Right cardiac atrium (tissue), 5 donors: ENCODE data around the gene TAS2R30. TPM values are rescaled to one million over a fixed set of nuclear protein-coding genes. Genes with fewer than 3 reads are reported as not detected.

ENCODE experiments used
- polyA plus RNA-seq: library from polyadenylated mRNA; stranded (reverse); fragments of 200-250 nt; gene quantifications from one replicate; pipeline ENCODE4 v1.2.3, GENCODE V29; 2013
- total RNA-seq, 4 donors: library from RNA; stranded (reverse); fragmentation: NEBNext Ultra II Directional; extraction: Animal tissue kit (Norgen Biotek cat#: 25700); gene quantifications; one replicate each; pipeline ENCODE4 v1.2.1, GENCODE V29; 2021
- donor health status: healthy with polysubstance abuse.
- donor health status: DM: no; HTN: yes; CAD: no.
- donor health status: DM: no; HTN: no; CAD: no.
- donor health status: DM: no; HTN: yes; CAD: no; lungs with severe emphysema.
- donor health status: DM: yes; HTN: yes; CAD: no.

The TAS2R30 gene
- total and polyA plus RNA-seq, 5 donors, result 0.25 to 1.6 (median 0.94) TPM

Other genes starting within 250 kb of the TAS2R30 start
- gene TAS2R13, start 225.1 kb downstream of the TAS2R30 start, total RNA-seq, result 1 to 10 TPM in 1 of 4 donors, under 1 TPM in 3; 0.23 to 1.8 (median 0.42) TPM
- 0.25 TPM for gene TAS2R13, start 225.1 kb downstream of the TAS2R30 start, polyA plus RNA-seq
- under 1 TPM in 1 of 4 donors, not detected in 3; 0.53 TPM for gene PRH2, start 205.4 kb downstream of the TAS2R30 start, total RNA-seq
- gene PRH2, start 205.4 kb downstream of the TAS2R30 start, polyA plus RNA-seq, result not detected
- gene TAS2R14, start 195.4 kb downstream of the TAS2R30 start, total RNA-seq, result 1 to 10 TPM in 2 of 4 donors, under 1 TPM in 2; 0.60 to 1.5 (median 1.1) TPM
- 1.1 TPM for gene TAS2R14, start 195.4 kb downstream of the TAS2R30 start, polyA plus RNA-seq
- gene TAS2R50, start 147.7 kb downstream of the TAS2R30 start, total RNA-seq, result 1 to 10 TPM in 1 of 4 donors, under 1 TPM in 3; 0.56 to 1.1 (median 0.74) TPM
- gene TAS2R50, start 147.7 kb downstream of the TAS2R30 start, polyA plus RNA-seq, result 0.09 TPM
- 1 to 10 TPM in 2 of 4 donors, under 1 TPM in 2; 0.54 to 1.4 (median 0.95) TPM for gene TAS2R20, start 136.3 kb downstream of the TAS2R30 start, total RNA-seq
- 0.27 TPM for gene TAS2R20, start 136.3 kb downstream of the TAS2R30 start, polyA plus RNA-seq
- 1 to 10 TPM in 2 of 4 donors, under 1 TPM in 2; 0.77 to 2.9 (median 1.2) TPM for gene TAS2R19, start 112.0 kb downstream of the TAS2R30 start, total RNA-seq
- 0.57 TPM for gene TAS2R19, start 112.0 kb downstream of the TAS2R30 start, polyA plus RNA-seq
- 1 to 10 TPM; 1.0 to 2.0 (median 1.4) TPM for gene TAS2R31, start 103.2 kb downstream of the TAS2R30 start, total RNA-seq
- gene TAS2R31, start 103.2 kb downstream of the TAS2R30 start, polyA plus RNA-seq, result 0.54 TPM
- under 1 TPM in 3 of 4 donors, not detected in 1; 0.26 to 0.71 (median 0.53) TPM for gene TAS2R46, start 72.3 kb downstream of the TAS2R30 start, total RNA-seq
- not detected for gene TAS2R46, start 72.3 kb downstream of the TAS2R30 start, polyA plus RNA-seq
- gene TAS2R43, start 42.3 kb downstream of the TAS2R30 start, total RNA-seq, result not detected
- gene TAS2R43, start 42.3 kb downstream of the TAS2R30 start, polyA plus RNA-seq, result not detected
- gene SMIM10L1, start 36.5 kb upstream of the TAS2R30 start, total RNA-seq, result 10 to 100 TPM; 13.1 to 18.4 (median 16.3) TPM
- gene SMIM10L1, start 36.5 kb upstream of the TAS2R30 start, polyA plus RNA-seq, result 16.2 TPM
- not detected for gene TAS2R42, start 52.3 kb upstream of the TAS2R30 start, total RNA-seq
- gene TAS2R42, start 52.3 kb upstream of the TAS2R30 start, polyA plus RNA-seq, result not detected
- not detected for gene PRB3, start 135.1 kb upstream of the TAS2R30 start, total RNA-seq
- gene PRB3, start 135.1 kb upstream of the TAS2R30 start, polyA plus RNA-seq, result not detected
- not detected for gene PRB4, start 175.8 kb upstream of the TAS2R30 start, total RNA-seq
- not detected for gene PRB4, start 175.8 kb upstream of the TAS2R30 start, polyA plus RNA-seq